Heart left ventricle (tissue), 13 donors: ENCODE results near the gene DDX4.

Experiments used
- POLR2A ChIP-seq, 2 donors: fragments of 450-650 bp; IDR thresholded peaks; one replicate each; pipeline ENCODE4 v1.6.1; 2017; ENCODE audit warnings: antibody characterized with exemption in 2 of 2, mild to moderate bottlenecking in 2 of 2, moderate library complexity in 2 of 2
- TF ChIP-seq, protein P1 (sequence below), 12 donors: fragments of 200-600 bp; sonication (generic) in 4 of 12; IDR thresholded peaks; one replicate each; pipeline versions ENCODE4 v1.5.0 to v1.8.0; 2018 to 2022; ENCODE audit warnings: antibody characterized with exemption in 12 of 12, mild to moderate bottlenecking in 5 of 12
- donor health status: ischemic (EF 13 %, LVEDD 7.1; RV severe dilation, severe dysfunction).
- donor health status: DM: no; HTN: yes; CAD: no.
- donor health status: DM: no; HTN: no; CAD: no.
- donor health status: ischemic (EF 25% LVEDD 6.9; RV normal size, moderate dysfunction).
- donor health status: ischemic (EF 25% LVEDD 5.7; RV mildly dilated, moderate dysfunction).
- donor health status: ischemic (EF 35%, LVEDD 5.7; RV mildly dilated, moderate dysfunction).
- donor health status: nonischemic (EF 11% LVEDD 7.7; RV severe dilation, severe dysfunction).
- donor health status: DM: yes; HTN: yes; CAD: no.
- donor health status: PGD.
- donor health status: ischemic (EF 29% LVEDD 5.4; RV normal size, mild dysfunction).
- donor health status: nonischemic (EF 23%, LVEDD 6.1; RV moderate dilation, normal function).

DNA sequence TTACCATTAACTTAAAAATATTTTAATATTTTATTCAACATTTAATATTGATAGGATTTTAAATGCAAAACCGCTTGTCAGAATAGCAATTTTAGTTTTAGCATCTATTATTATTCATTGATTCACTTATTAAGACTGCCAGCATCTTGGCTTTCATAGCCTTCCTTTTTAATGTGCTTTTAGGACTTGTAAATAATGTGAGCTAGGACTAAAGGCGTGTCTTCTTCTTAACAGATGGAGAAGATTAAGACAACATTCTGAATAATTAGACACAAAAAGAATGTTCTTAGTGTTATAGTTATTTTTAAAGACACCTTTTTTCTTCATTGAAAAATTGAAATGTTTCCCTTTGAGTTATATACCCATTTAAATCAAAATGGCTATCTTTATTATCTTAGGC is 120.2 kb downstream of the DDX4 start:
- TF ChIP-seq, protein P1, sequence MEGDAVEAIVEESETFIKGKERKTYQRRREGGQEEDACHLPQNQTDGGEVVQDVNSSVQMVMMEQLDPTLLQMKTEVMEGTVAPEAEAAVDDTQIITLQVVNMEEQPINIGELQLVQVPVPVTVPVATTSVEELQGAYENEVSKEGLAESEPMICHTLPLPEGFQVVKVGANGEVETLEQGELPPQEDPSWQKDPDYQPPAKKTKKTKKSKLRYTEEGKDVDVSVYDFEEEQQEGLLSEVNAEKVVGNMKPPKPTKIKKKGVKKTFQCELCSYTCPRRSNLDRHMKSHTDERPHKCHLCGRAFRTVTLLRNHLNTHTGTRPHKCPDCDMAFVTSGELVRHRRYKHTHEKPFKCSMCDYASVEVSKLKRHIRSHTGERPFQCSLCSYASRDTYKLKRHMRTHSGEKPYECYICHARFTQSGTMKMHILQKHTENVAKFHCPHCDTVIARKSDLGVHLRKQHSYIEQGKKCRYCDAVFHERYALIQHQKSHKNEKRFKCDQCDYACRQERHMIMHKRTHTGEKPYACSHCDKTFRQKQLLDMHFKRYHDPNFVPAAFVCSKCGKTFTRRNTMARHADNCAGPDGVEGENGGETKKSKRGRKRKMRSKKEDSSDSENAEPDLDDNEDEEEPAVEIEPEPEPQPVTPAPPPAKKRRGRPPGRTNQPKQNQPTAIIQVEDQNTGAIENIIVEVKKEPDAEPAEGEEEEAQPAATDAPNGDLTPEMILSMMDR (IDR thresholded peaks at IDR 0.05), result no peak
- TF ChIP-seq POLR2A (IDR thresholded peaks at IDR 0.05), result no peak
